Breast epithelium (tissue), 4 donors: ENCODE results near the gene HEBP2. TPM values are rescaled to one million over a fixed set of nuclear protein-coding genes. Genes with fewer than 3 reads are reported as not detected.

Experiments
- DNase-seq, 2 donors: peaks; one replicate each; pipeline ENCODE4 v3.0.0-alpha.2; 2019; ENCODE audit warnings: low spot score in 2 of 2
- H3K27ac ChIP-seq, 2 donors: fragments of 200-600 bp; sonication (generic) in 1 of 2; one replicate each; pipeline ENCODE4 v1.5.1; 2016 to 2019; ENCODE audit warnings: mild to moderate bottlenecking in 1 of 2
- H3K27me3 ChIP-seq, 2 donors: fragments of 200-600 bp; sonication (generic) in 1 of 2; one replicate each; pipeline versions ENCODE4 v1.5.1 to v1.6.0; 2017 to 2019; ENCODE audit warnings: control low read depth in 1 of 2, mild to moderate bottlenecking in 1 of 2
- H3K36me3 ChIP-seq: fragments of 200-600 bp; one replicate; pipeline ENCODE4 v1.5.1; 2019
- H3K4me1 ChIP-seq, 2 donors: fragments of 200-600 bp; sonication (generic); one replicate each; pipeline ENCODE4 v1.5.1; 2016 to 2019; ENCODE audit warnings: control low read depth in 1 of 2
- H3K4me3 ChIP-seq, 3 donors: fragments of 200-600 bp; sonication (generic); 1 replicate in 2 of 3; 2 replicates in 1 of 3; pipeline ENCODE4 v1.5.1; 2016 to 2019; ENCODE audit warnings: mild to moderate bottlenecking in 3 of 3, moderate library complexity in 2 of 3
- H3K9me3 ChIP-seq, 2 donors: fragments of 200-600 bp; sonication (generic) in 1 of 2; one replicate each; pipeline ENCODE4 v1.5.1; 2016 to 2019; ENCODE audit warnings: control low read depth in 1 of 2
- POLR2A ChIP-seq: fragments of 450-650 bp; IDR thresholded peaks from one replicate; pipeline ENCODE4 v1.6.1; 2016; ENCODE audit warnings: antibody characterized with exemption, mild to moderate bottlenecking, moderate library complexity
- POLR2AphosphoS5 ChIP-seq, 3 donors: sonication (generic); formaldehyde crosslinking; IDR thresholded peaks; one replicate each; pipeline ENCODE4 v1.6.1; 2017; ENCODE audit warnings: antibody characterized with exemption in 3 of 3
- intact Hi-C: fragments of 100-400 bp; cut with DNase I; formaldehyde crosslinking; loops from one replicate; pipeline ENCODE4 v1.15.1; 2023; ENCODE audit warnings: low total_unique reads
- total RNA-seq, 3 donors: library from RNA; depleted of rRNA; stranded (reverse); fragments of >200 nt; gene quantifications; one replicate each; pipeline ENCODE4 v1.1.0, GENCODE V29; 2016
- TF ChIP-seq, protein P1 (sequence below), 3 donors: fragments of 450-650 bp; IDR thresholded peaks; one replicate each; pipeline ENCODE4 v1.5.1; 2016 to 2017; ENCODE audit warnings: antibody characterized with exemption in 3 of 3, mild to moderate bottlenecking in 3 of 3, moderate library complexity in 3 of 3

Gene HEBP2
- total RNA-seq, 3 donors from 2014 or later: 66.2 to 321 (median 72.6) TPM

GRCh38 chr6:138371720-138372119 lies 32.3 kb upstream of the HEBP2 start:
- H3K9me3 ChIP-seq: no peaks in the 10 kb centered on the region
- no peaks in the 10 kb centered on the region for H3K36me3 ChIP-seq
- TF ChIP-seq POLR2A: no peak
- TF ChIP-seq POLR2AphosphoS5 (IDR thresholded peaks at IDR 0.05): no peak
- TF ChIP-seq, protein P1, sequence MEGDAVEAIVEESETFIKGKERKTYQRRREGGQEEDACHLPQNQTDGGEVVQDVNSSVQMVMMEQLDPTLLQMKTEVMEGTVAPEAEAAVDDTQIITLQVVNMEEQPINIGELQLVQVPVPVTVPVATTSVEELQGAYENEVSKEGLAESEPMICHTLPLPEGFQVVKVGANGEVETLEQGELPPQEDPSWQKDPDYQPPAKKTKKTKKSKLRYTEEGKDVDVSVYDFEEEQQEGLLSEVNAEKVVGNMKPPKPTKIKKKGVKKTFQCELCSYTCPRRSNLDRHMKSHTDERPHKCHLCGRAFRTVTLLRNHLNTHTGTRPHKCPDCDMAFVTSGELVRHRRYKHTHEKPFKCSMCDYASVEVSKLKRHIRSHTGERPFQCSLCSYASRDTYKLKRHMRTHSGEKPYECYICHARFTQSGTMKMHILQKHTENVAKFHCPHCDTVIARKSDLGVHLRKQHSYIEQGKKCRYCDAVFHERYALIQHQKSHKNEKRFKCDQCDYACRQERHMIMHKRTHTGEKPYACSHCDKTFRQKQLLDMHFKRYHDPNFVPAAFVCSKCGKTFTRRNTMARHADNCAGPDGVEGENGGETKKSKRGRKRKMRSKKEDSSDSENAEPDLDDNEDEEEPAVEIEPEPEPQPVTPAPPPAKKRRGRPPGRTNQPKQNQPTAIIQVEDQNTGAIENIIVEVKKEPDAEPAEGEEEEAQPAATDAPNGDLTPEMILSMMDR (IDR thresholded peaks at IDR 0.05): no peak
- H3K27ac ChIP-seq: no peak overlapping the region
- H3K27me3 ChIP-seq: no peaks in the 10 kb centered on the region
- no peak overlapping the region for H3K4me3 ChIP-seq
- intact Hi-C loops: no loop called here
- no peak for DNase-seq
- no peaks in the 10 kb centered on the region for H3K4me1 ChIP-seq

- Histone ChIP-seq H3K27ac (no peak overlapping the region), H3K9me3 (no peaks in the 10 kb centered on the region), H3K4me1 (no peaks in the 10 kb centered on the region), H3K27me3 (no peaks in the 10 kb centered on the region), H3K36me3 (no peaks in the 10 kb centered on the region), H3K4me3 (no peak overlapping the region)
- intact Hi-C loops: no loop called here
- DNase-seq: no peak
- TF ChIP-seq, protein P1 (IDR thresholded peaks at IDR 0.05): no peak
Observed at GRCh38 chr6:138372711-138373463, 31.1 kb upstream of the HEBP2 start.

GRCh38 chr6:138374230-138374629 lies 29.8 kb upstream of the HEBP2 start:
- TF ChIP-seq POLR2A: no peak
- no peak for TF ChIP-seq POLR2AphosphoS5 (IDR thresholded peaks at IDR 0.05)
- TF ChIP-seq, protein P1 (IDR thresholded peaks at IDR 0.05): no peak
- Histone ChIP-seq H3K27me3 (no peaks in the 10 kb centered on the region), H3K4me1 (no peaks in the 10 kb centered on the region), H3K4me3 (no peak overlapping the region), H3K36me3 (no peaks in the 10 kb centered on the region), H3K27ac (no peak overlapping the region), H3K9me3 (no peaks in the 10 kb centered on the region)
- DNase-seq: no peak
- intact Hi-C loops: no loop called here

- TF ChIP-seq POLR2A (no peak), POLR2AphosphoS5 (IDR thresholded peaks at IDR 0.05) (no peak)
- TF ChIP-seq, protein P1 (IDR thresholded peaks at IDR 0.05): no peak
- Histone ChIP-seq H3K36me3 (no peaks in the 10 kb centered on the region), H3K9me3 (no peaks in the 10 kb centered on the region), H3K27ac (no peak overlapping the region), H3K4me1 (no peaks in the 10 kb centered on the region), H3K27me3 (no peaks in the 10 kb centered on the region), H3K4me3 (no peak overlapping the region)
- no peak for DNase-seq
- intact Hi-C loops: no loop called here
Observed at GRCh38 chr6:138374815-138375214, 29.2 kb upstream of the HEBP2 start.

DNA sequence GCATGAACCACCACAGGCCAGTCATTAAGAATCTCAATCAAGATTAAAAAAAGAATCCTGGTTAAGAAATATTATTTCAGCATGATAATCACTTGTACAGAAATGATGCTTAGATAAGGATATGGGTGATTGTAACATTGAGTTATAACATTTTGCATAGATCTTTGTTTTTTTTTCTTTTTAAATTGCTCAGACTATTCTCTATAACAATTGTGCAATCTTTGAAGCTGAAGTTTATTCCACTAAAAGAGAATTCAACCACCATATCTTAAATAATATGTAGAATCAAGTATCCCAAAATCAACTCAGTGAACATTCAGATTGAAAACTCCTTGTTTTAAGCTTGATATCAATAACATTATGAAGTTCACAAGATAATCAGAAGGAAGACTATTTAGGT lies 27.0 kb upstream of the HEBP2 start:
- Histone ChIP-seq H3K27me3 (no peaks in the 10 kb centered on the region), H3K4me1 (no peaks in the 10 kb centered on the region), H3K36me3 (no peaks in the 10 kb centered on the region), H3K9me3 (no peaks in the 10 kb centered on the region), H3K27ac (no peak overlapping the region), H3K4me3 (no peak overlapping the region)
- TF ChIP-seq POLR2AphosphoS5 (IDR thresholded peaks at IDR 0.05): no peak
- intact Hi-C loops: no loop called here
- no peak for DNase-seq
